Inflammatory macrophage treated with lipopolysaccharide for 1 hour (primary cell): ENCODE data around the gene FZD2.
"Not testable (repeated sequence)": the region's sequence is repeated elsewhere in the genome, so short reads cannot be mapped to it uniquely, and the experiment has no call there.

Experiments used
- DNase-seq, 2 donors: peaks; one replicate each; pipeline ENCODE4 v3.0.0-alpha.2; 2020 to 2022

The FZD2 gene

DNA sequence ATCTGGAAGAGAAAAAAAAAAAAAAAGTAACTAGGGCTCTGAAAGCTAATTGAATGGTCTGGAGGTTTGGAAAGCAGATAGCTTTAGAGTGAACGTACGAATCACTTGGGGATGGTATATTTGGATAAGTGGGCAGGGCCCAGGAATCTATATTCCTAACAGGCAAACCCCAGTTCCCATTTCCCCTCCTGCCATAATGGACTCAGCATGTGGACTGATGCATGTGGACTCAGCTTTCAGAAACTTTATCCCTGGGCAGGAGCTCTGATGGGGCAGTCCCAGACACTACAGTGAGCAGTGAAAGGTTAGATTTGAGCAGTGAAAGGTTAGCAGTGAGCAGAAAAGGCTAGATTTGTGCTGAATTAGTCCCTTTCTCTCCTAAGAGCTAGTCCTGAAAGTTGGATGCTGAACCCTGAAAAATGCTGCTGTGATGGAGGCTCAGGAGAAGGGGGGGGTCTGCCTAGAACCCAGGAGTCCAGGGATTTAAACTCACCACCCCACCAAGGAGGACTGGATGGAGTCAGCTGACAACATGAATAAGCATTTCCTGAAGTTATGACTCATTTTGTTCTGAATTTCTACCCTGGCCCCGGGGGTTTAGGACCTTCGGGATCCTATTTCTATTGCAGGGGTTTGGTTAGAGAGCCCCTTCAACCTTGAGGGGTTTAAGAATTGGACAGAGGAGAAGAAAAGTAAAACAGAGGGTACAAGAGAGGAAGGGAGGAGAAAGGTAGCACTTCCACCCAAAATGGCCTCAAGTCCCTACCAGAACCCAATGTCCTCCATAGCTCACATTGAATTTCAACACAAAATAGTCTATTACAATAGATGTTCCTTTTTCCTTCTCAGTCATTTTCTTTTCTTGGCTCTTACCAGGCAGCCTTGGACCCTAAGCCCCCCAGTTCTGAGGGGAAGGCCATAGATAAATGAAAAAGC is 10.3 kb upstream of the FZD2 start:
- DNase-seq, result peak in 1 of 2 donors; percentile 24

DNA sequence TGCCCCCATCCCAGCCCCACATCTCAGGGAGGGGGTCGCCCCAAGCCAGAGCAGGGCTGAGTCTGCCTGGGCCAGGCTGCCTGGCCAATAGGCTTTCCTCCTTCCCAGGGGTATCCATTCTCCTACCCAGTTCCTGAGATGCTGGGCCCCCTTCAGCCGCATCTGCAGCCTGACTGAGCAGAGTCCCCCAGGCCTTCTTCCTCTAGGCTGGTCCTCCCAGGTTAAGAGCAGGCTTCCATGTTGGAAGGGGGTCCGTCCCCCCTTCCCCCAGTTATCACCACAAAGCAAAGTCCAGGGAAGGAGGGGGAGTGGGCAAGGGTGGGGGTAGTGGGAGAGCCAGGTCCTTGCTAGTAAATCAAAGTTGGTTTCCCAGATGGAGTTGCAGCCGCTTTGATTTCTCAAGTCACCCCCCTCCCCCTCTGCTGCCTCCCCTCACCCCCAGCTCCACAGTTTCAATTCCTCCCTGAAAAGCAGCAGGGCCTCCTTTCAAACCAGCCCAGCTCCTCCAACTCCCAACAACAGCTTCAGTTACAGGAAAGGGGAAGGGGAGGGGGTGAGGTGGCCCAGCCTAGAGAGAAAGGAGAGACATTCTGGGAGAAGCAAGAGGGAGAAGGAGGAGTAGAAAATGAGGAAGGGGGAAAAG is 9.5 kb upstream of the FZD2 start:
- DNase-seq, result no peak

DNA sequence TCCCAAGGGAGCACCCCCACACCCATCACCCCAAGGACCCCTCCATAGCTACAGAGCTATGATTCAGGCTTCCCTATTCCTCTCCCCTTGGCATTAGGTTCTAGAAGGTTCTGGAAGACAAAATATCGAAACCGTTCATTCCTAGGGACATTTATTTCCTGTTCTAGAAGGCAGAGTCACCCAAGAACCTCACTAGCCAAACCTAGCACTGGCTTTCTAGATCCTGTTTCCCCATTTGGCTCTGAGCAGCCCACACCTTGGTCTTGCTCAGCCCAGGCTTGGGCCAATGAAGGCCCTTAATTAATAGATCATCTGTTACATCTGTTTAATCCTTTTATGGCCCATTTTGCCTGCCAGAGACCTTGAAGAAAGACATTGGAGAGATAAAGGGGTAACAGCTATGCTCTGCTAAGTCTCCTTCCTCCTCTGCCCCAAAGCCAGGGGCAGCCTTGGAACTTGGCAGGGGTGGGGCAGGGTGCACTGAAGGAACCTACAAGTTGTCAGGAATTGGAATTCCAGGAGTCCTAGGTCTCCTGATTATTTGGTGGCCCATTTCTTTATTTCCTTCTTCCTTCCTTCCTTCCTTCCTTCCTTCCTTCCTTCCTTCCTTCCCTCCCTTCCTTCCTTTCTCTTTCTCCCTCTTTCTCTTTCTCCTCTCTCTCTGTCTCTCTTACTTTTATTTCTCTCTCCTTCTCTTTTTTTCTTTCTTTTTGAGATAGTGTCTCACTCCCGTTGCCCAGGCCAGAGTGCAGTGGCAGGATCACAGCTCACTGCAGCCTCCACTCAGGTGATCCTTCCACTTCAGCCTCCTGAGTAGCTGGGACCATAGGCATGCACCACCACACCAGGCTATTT is 8.7 kb upstream of the FZD2 start:
- peak; percentile 38 to 44 for DNase-seq

DNA sequence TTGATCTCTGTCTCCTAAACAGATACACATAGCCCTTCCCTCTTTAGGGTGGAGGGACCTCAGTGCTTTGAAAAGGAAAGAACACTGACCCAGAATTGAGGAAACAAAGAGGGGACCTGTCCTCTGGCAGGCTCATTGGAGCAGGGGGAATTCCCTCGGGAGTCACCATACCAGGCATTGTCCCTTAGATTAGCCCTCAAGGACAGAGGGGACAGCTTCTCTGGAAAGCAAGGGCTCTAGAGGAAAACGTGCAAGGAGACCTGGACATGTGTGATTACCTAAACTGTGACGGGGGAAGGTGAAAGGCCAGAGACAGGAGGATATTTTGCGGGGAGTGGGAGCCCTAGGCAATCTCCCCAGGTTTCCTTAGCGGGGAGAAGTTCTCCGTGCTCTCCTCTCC is 7.6 kb upstream of the FZD2 start:
- no peak for DNase-seq

DNA sequence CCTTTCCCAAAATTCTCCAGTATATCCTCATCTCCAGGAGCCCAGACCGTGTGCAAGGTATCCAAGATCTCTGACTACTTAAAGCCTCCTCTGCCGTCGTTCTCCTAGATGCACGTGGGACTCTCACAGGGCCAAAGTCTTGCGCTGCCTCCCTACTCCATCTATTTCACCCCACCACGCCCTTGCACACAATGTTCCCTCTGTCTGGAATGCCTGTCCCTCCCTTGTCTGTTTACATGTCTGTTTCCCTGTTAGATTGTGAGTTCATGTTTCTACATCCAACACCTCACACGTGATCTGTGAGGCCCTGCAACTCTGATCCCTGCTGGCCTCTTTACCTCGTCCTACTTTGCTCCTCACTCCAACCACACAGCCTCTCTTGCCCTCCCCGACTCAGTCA is 4.9 kb upstream of the FZD2 start:
- DNase-seq, result no peak

DNA sequence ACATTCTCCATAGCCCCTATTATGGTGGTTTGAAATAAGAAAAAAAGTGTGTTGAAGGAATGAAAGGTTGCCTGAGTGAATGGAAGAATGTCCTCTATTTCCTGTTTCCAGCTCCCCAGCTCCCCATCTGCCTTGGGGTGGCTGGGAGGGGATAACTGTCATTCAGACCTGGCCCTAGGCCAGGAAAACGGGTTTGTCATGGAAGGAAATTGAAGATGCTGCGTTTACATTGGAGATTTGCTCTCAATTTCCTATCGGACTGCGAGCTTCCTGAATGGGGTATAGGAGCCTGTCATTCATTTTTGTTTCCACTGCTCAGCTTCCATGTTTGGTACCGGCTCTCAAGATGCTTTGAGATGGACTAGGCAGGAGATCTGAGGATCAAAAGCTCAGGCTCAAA is 2.2 kb upstream of the FZD2 start:
- no peak for DNase-seq

DNA sequence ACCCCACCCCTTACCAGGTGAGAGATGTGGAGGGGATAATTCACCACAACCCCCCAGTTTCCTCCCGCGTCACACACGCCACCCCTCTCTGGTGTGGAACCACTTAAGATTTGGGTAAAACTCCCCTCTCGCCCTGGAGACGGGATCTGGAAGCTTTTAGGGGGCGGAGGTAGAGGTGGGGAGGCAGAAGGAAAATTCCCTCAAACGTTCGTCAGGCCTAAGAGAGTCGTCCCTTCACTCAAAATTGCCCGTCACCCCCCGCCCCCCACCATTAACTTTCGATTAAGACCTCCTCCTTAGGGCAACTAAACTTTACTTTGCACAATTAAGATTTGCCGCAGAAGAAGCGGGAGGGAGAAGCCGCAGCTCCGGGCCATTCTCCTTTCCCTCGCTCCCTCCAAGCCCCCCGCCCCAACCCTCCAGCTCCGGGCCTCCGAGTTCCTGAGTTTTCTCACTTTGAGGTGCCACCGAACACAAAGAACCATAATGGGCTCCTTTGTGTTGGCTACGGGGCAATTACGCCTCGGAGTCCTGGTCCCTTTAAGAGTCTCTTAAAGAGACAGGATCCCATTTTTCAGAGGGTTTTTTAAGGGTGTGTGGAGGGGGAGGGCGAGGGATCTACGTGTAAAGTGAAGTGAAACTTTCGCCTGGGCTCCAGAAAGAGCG is 985 bp upstream of the FZD2 start:
- peak in 1 of 2 donors; percentile 57 for DNase-seq

DNA sequence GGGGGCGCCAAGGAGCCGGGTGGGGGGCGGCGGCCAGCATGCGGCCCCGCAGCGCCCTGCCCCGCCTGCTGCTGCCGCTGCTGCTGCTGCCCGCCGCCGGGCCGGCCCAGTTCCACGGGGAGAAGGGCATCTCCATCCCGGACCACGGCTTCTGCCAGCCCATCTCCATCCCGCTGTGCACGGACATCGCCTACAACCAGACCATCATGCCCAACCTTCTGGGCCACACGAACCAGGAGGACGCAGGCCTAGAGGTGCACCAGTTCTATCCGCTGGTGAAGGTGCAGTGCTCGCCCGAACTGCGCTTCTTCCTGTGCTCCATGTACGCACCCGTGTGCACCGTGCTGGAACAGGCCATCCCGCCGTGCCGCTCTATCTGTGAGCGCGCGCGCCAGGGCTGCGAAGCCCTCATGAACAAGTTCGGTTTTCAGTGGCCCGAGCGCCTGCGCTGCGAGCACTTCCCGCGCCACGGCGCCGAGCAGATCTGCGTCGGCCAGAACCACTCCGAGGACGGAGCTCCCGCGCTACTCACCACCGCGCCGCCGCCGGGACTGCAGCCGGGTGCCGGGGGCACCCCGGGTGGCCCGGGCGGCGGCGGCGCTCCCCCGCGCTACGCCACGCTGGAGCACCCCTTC is 484 bp downstream of the FZD2 start:
- DNase-seq, result peak in 1 of 2 donors; percentile 34

DNA sequence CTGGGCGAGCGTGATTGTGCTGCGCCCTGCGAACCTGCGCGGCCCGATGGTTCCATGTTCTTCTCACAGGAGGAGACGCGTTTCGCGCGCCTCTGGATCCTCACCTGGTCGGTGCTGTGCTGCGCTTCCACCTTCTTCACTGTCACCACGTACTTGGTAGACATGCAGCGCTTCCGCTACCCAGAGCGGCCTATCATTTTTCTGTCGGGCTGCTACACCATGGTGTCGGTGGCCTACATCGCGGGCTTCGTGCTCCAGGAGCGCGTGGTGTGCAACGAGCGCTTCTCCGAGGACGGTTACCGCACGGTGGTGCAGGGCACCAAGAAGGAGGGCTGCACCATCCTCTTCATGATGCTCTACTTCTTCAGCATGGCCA is 1.0 kb downstream of the FZD2 start:
- no peak for DNase-seq

DNA sequence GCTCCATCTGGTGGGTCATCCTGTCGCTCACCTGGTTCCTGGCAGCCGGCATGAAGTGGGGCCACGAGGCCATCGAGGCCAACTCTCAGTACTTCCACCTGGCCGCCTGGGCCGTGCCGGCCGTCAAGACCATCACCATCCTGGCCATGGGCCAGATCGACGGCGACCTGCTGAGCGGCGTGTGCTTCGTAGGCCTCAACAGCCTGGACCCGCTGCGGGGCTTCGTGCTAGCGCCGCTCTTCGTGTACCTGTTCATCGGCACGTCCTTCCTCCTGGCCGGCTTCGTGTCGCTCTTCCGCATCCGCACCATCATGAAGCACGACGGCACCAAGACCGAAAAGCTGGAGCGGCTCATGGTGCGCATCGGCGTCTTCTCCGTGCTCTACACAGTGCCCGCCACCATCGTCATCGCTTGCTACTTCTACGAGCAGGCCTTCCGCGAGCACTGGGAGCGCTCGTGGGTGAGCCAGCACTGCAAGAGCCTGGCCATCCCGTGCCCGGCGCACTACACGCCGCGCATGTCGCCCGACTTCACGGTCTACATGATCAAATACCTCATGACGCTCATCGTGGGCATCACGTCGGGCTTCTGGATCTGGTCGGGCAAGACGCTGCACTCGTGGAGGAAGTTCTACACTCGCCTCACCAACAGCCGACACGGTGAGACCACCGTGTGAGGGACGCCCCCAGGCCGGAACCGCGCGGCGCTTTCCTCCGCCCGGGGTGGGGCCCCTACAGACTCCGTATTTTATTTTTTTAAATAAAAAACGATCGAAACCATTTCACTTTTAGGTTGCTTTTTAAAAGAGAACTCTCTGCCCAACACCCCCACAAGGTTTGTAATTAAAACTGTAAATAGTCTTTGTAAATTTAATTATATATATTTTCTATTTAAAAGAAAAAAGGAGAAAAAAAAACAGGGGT is 1.7 kb downstream of the FZD2 start:
- DNase-seq, result no peak

DNA sequence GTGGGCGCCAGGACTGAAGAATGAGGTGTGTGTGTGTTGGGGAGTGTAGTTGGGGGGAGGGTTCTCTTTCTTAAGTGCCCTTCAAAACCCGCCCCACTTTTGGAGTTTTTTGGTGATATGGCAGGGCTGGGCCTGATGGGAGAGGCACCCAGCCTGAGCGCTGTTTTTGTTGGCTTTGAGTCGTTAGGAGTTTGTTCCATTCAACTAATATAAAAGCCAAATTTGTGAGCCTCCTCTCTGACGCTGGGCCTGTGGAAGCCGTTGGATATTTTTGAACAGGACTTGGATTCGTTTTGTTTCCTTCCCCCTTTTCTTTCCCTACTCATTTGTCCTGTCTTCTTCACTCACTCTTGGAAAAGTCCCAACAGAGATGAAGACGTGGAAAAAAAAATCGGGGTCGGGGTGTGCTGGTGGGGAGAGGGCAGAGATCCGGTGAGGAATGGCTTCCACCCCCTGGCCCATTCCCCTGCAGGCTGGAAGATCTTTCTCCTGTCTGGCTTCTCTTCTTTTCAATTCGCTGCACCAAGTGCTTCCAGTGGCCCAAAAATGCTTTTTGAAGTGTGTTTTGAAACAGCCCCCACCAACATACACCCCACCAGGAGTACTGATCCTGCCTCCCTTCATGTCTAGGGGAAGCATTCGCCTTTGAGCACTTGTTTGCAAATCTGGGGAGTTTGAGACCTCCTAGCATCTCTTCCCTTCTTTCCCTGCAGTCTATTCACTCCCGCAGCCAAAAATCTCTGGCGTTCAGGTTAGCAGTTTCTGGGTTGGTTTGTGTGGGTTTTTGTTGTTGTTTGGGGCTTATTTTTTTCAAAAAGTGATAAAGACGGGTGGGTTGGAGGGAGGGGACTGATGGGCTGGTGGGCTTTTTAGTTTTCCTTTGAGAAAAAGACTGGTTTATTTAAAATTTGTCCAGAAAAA is 2.6 kb downstream of the FZD2 start:
- DNase-seq, result no peak

DNA sequence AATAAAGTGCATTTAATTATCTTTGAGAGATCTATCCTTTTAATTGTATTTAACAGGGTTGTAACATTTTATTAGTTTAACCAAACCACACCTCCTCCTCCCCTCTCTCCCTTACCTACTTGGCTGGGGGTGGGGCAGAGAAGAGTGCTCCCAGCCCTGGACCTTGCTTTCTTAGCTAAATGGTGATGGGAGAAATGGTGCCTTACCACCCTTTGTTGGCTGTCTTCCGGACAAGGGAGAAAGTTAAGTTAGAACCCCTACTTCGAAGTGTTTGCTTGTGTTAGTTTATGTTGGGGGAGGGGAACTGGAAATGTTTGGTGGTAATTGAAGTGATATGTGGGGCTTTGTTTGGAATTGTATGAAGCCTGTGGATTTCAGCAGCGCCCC is 3.9 kb downstream of the FZD2 start:
- DNase-seq, result no peak

DNA sequence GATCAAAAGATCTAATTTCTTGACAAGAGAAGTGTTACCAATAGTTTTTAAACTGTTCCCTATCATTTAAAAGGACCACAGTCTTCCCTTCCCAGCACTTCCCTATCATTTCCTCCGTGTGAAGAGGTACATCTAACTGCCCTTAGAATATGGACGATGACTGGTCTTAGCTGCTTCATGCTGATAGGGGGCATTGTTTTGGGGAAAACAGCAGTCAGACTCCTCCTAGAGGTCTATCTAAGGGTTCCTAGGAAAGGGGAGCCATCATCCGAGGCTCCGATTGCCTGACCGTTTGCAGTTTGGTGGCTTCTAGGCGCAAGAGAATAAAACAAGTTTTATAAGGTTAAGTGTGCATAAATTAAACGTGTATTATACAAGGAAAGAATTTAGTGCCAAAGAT is 7.1 kb downstream of the FZD2 start:
- DNase-seq, result no peak

DNA sequence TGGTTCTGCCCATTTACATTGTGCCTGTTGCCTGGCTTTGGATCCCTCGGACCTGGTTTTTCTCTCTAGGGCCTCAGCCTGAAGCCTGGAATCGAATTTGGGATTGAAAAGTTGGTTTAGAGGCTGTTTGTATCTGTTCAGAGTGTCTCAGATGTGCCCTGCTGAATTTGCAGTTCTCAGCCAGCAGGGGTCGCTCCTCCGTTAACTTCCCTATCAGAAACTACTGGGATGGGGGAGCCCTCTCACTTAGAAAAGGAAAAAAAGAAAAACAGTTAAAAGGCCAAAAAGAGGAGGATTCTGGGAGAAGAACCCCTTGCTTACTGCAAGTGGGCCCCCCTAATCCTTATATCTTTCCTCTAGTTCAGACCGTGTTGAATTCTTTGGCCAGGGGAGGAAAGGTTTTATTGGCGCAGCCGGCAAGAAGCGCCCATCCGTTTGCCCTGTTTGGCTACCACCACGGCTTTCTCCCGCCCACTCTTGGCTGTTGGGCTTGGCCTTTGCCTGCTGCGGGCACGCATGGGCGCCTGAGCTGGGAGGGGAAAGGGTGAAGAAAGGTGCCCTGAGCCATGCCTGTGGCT is 8.7 kb downstream of the FZD2 start:
- no peak for DNase-seq

DNA sequence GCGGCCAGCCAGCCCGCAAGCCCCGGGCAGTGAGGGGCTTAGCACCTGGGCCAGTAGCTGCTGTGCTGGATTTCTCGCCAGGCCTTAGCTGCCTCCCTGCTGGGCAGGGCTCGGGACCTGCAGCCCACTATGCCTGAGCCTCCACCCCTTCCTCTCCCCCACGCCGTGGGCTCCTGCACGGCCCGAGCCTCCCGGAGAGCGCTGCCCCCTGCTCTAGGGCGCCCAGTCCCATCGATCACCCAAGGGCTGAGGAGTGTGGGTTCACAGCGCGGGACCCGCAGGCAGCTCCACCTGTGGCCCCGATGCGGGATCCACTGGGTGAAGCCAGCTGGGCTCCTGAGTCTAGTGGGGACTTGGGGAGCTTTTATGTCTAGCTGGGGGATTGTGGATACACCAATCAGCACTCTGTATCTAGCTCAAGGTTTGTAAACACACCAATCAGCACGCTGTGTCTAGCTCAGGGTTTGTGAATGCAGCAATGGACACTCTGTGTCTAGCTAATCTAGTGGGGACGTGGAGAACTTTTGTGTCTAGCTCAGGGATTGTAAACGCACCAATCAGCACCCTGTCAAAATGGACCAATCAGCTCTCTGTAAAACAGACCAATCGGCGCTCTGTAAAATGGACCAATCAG is 11.1 kb downstream of the FZD2 start:
- not testable (repeated sequence) for DNase-seq

DNA sequence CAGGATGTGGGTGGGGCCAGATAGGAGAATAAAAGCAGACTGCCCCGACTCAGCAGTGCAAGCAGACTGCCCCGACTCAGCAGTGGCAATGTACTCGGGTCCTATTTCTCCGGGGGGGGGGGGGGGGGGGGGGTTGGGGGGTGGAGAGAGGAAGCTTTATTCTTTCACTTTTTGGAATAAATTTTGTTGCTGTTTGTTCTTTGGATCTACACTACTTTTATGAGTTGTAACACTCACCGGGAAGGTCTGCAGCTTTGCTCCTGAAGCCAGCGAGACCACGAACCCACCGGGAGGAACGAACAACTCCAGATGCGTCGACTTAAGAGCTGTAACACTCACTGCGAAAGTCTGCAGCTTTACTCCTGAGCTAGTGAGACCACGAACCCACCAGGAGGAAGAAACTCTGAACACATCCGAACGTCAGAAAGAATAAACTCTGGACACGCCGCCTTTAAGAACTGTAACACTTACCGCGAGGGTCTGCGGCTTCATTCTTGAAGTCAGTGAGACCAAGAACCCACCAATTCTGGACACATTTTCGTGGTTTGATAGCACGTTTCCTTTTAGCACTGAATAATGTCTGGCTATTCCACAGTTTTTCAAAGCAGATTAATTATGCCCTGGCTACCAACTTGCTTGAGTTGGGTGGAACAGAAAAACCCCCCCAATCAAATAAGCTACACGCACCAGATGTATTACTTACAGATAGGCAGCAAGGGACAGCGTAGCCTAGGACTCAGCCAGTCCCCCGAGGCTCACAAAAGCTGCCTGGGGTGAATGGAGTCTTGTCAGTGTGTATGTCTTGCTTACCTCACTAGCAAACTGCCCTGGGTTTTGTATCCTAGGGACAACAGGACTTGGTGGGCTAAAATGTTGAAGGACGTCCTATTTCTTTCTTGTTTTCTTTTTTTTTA is 11.9 kb downstream of the FZD2 start:
- DNase-seq, result no peak

DNA sequence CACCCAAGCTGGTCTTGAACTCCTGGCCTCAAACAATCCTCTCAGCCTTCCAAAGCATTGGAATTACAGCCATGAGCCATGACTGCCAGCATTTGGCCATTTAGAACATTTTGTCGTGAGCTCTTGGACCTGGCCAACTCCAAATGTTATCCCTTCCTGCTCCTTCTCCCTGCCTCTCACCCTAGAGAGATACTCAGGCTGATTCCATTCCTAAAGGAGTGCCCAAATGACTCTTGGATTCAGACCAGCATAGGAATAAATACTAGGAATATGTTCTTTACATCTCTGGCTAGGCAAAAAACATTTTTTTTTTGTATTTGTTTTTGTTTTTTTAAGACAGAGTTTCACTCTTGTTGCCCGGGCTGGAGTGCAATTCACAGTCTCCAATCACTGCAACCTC is 15.5 kb downstream of the FZD2 start:
- no peak for DNase-seq

DNA sequence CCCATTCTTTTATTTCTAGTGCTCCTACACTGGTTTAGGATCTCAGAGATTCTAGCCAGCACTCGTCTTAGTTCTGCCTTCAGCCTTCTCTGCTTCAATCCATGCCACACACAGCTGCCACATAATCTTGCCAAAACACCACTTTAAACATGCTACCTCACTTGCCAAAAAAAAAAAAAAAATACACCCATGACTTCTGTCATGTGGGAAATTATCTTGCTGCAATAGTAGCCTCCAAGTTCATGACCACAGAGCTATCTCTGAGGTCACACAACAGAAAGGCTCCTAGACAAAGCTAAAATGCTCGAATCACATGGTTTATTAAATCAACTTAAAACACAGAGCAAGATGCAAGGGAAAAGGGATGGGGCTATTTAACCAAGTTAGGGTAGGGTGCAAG is 18.1 kb downstream of the FZD2 start:
- peak in 1 of 2 donors; percentile 46 for DNase-seq
